OCI-LY7 (cell line): Measurements from ENCODE around the gene BTBD17. TPM values are rescaled to one million over a fixed set of nuclear protein-coding genes. Genes with fewer than 3 reads are reported as not detected.

Source experiments
- BruUV-seq: library from RNA; stranded (reverse); fragments of 400-500 nt; replicated peaks from 2 replicates; lab custom pipeline; 2021; lab: Mats Ljungman, UMichigan
- CTCF ChIA-PET: fragments of 300-600 bp; sonication (Branson Sonifier 250); formaldehyde crosslinking; loops from one replicate; lab custom pipeline; 2022; ENCODE audit warnings: antibody characterized with exemption; ENCODE audit not compliant: unreplicated experiment; lab: Charles Lee
- POLR2A ChIA-PET: fragments of 300-600 bp; sonication (Branson Sonifier 250); formaldehyde crosslinking; loops from one replicate; lab custom pipeline; 2022; ENCODE audit warnings: antibody characterized with exemption; lab: Charles Lee
- DNase-seq: peaks from one replicate; pipeline ENCODE4 v3.0.0-alpha.2; 2015; ENCODE audit warnings: low spot score
- H2AFZ ChIP-seq: fragments of 200-600 bp; sonication (generic), shearing (Covaris generic); 2 replicates; pipeline ENCODE4 v1.6.1; 2014; ENCODE audit warnings: mild to moderate bottlenecking, antibody characterized with exemption, low read length, moderate library complexity
- H3K27ac ChIP-seq: fragments of 200-600 bp; sonication (generic); 2 replicates; pipeline ENCODE4 v1.5.1; 2014; ENCODE audit warnings: mixed run types, low read depth, mild to moderate bottlenecking, moderate library complexity, low read length, inconsistent platforms; ENCODE audit not compliant: poor library complexity, severe bottlenecking
- H3K36me3 ChIP-seq: fragments of 200-600 bp; sonication (generic); 2 replicates; pipeline ENCODE4 v1.6.1; 2014; ENCODE audit warnings: mild to moderate bottlenecking, antibody characterized with exemption, low read length, moderate library complexity, mixed read lengths; ENCODE audit not compliant: insufficient read depth
- H3K4me1 ChIP-seq: fragments of 200-600 bp; sonication (generic); 2 replicates; pipeline ENCODE4 v1.5.1; 2014; ENCODE audit warnings: mild to moderate bottlenecking, low read length; ENCODE audit not compliant: insufficient read depth, poor library complexity, severe bottlenecking
- H3K4me2 ChIP-seq: fragments of 200-600 bp; sonication (generic); 2 replicates; pipeline ENCODE4 v1.6.1; 2014; ENCODE audit warnings: mild to moderate bottlenecking, low read length
- H3K4me3 ChIP-seq: fragments of 200-600 bp; sonication (generic); 2 replicates; pipeline ENCODE4 v1.5.1; 2014; ENCODE audit warnings: mild to moderate bottlenecking, low read depth, low read length; ENCODE audit not compliant: poor library complexity, severe bottlenecking
- H3K79me2 ChIP-seq: fragments of 200-600 bp; sonication (generic); 2 replicates; pipeline ENCODE4 v1.6.1; 2016; ENCODE audit warnings: low read depth, mild to moderate bottlenecking, low read length, moderate library complexity, mixed read lengths; ENCODE audit not compliant: insufficient read depth
- H3K9me2 ChIP-seq: fragments of 200-600 bp; sonication (generic); 2 replicates; pipeline ENCODE4 v1.6.1; 2016; ENCODE audit warnings: mild to moderate bottlenecking, low read length, mixed read lengths; ENCODE audit not compliant: insufficient read depth
- H3K9me3 ChIP-seq: fragments of 200-600 bp; sonication (generic); 2 replicates; pipeline ENCODE4 v1.6.1; 2014; ENCODE audit warnings: mild to moderate bottlenecking, mixed run types, low read length, mixed read lengths
- H4K20me1 ChIP-seq: fragments of 200-600 bp; sonication (generic); 2 replicates; pipeline ENCODE4 v1.6.1; 2014; ENCODE audit warnings: mild to moderate bottlenecking, antibody characterized with exemption, low read length, moderate library complexity, mixed read lengths; ENCODE audit not compliant: insufficient read depth
- CTCF ChIP-seq: fragments of 200-600 bp; sonication (generic); conservative IDR thresholded peaks from 2 replicates; pipeline ENCODE4 v1.5.1; 2014; ENCODE audit warnings: mild to moderate bottlenecking, antibody characterized with exemption, low read length, moderate library complexity, mixed read lengths
- EZH2phosphoT487 ChIP-seq: fragments of 200-600 bp; sonication (generic); IDR thresholded peaks from 2 replicates; pipeline ENCODE4 v1.6.1; 2018; ENCODE audit warnings: low read depth, borderline replicate concordance, mild to moderate bottlenecking, mixed run types, antibody characterized with exemption, low read length, moderate library complexity, mixed read lengths
- intact Hi-C: fragments of 100-400 bp; cut with micrococcal nuclease; formaldehyde crosslinking; loops from one replicate; pipeline ENCODE4 v1.10.0; 2022; ENCODE audit not compliant: unreplicated experiment
- total RNA-seq, 2 experiments: library from RNA; depleted of rRNA in 1 of 2; stranded (reverse); fragments of >200 nt in 1 of 2; shearing (Covaris generic) in 1 of 2; gene quantifications; 2 replicates each; pipeline ENCODE4 v1.2.3, GENCODE V29; 2014 to 2022

BTBD17 gene
- total RNA-seq, 2 experiments from 2014 or later = not detected

- H3K4me1 ChIP-seq = no peaks in the 10 kb centered on the region
- no peaks in the 10 kb centered on the region for H4K20me1 ChIP-seq
- no peak overlapping the region for H2AFZ ChIP-seq
- no peak for DNase-seq
- no peaks in the 10 kb centered on the region for H3K9me2 ChIP-seq
- CTCF ChIA-PET = interaction anchor here (0.9 kb wide), 1 partner anchor 17 kb away, joined by 5 read pairs; no protein-coding TSS in a partner anchor
- no peak overlapping the region for H3K4me2 ChIP-seq
- intact Hi-C loops = no loop called here
- H3K27ac ChIP-seq = no peak overlapping the region
- POLR2A ChIA-PET = no interaction called here
- no peak overlapping the region for H3K4me3 ChIP-seq
- H3K79me2 ChIP-seq = no peaks in the 10 kb centered on the region
- no peaks in the 10 kb centered on the region for H3K9me3 ChIP-seq
- no peaks in the 10 kb centered on the region for H3K36me3 ChIP-seq
- no TSS peak for BruUV-seq
- TF ChIP-seq EZH2phosphoT487 (no peak), CTCF (no peak)
Observed at GRCh38 chr17:74314877-74315276, 46.8 kb downstream of the BTBD17 start.

- Histone ChIP-seq H3K4me1 (no peaks in the 10 kb centered on the region), H3K4me3 (no peak overlapping the region), H3K27ac (no peak overlapping the region), H3K79me2 (no peaks in the 10 kb centered on the region), H3K9me3 (no peaks in the 10 kb centered on the region), H4K20me1 (no peaks in the 10 kb centered on the region), H3K9me2 (no peaks in the 10 kb centered on the region), H2AFZ (no peak overlapping the region), H3K4me2 (no peak overlapping the region), H3K36me3 (no peaks in the 10 kb centered on the region)
- no peak for TF ChIP-seq CTCF
- TF ChIP-seq EZH2phosphoT487 = no peak
- intact Hi-C loops = no loop called here
- CTCF ChIA-PET = no interaction called here
- POLR2A ChIA-PET = no interaction called here
- no peak for DNase-seq
- no TSS peak for BruUV-seq
Observed at GRCh38 chr17:74309902-74310301, 51.8 kb downstream of the BTBD17 start.

DNA sequence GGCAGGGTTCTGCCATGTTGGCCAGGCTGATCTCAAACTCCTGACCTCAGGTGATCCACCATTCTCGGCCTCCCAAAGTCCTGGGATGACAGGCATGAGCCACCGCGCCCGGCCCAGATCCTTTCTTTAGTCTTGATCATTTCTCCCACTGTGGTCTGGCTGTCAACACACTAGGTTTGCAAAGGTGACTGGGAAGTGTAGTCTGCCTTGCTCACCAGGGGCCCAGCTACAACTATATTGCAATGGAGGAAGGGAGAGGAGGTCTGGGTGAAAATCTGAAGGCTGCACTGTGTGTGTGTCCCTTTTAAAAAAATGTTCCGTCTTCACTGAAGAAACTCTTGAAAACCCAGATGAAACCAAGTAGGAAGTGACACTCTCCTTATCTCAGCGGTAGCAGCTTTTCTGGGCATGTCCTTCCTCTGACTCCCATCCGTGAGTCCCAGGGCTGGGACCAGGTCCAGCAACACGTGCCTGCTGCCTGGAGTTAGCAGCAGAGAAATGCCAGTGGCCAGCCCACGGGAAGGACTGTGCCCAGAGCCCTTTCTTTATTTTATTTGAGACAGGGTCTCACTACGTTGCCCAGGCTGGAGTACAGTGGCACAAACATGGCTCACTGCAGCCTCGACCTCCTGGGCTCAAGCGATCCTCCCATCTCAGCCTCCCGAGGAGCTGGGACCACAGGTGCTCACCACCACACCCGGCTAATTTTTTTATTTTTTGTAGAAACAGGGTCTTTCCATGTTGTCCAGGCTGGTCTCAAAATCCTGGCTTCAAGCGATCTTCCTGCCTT lies 53.5 kb downstream of the BTBD17 start:
- no peaks in the 10 kb centered on the region for H3K9me2 ChIP-seq
- no TSS peak for BruUV-seq
- H2AFZ ChIP-seq = no peak overlapping the region
- no peak for DNase-seq
- H3K9me3 ChIP-seq = no peaks in the 10 kb centered on the region
- no peak overlapping the region for H3K27ac ChIP-seq
- no peak overlapping the region for H3K4me3 ChIP-seq
- no peaks in the 10 kb centered on the region for H3K79me2 ChIP-seq
- no peak overlapping the region for H3K4me2 ChIP-seq
- intact Hi-C loops = no loop called here
- no peaks in the 10 kb centered on the region for H3K36me3 ChIP-seq
- H3K4me1 ChIP-seq = no peaks in the 10 kb centered on the region
- no peaks in the 10 kb centered on the region for H4K20me1 ChIP-seq
- CTCF ChIA-PET = interaction anchor here (0.5 kb wide), 1 partner anchor 9 kb away, joined by 3 read pairs; no protein-coding TSS in a partner anchor
- POLR2A ChIA-PET = no interaction called here
- TF ChIP-seq CTCF (no peak), EZH2phosphoT487 (no peak)
